ENCODE data around the gene CEP57. TPM values are rescaled to one million over a fixed set of nuclear protein-coding genes. Genes with fewer than 3 reads are reported as not detected.

The CEP57 gene
- total RNA-seq, 2 donors from 2014 or later = 40.6 to 46.7 TPM

DNA sequence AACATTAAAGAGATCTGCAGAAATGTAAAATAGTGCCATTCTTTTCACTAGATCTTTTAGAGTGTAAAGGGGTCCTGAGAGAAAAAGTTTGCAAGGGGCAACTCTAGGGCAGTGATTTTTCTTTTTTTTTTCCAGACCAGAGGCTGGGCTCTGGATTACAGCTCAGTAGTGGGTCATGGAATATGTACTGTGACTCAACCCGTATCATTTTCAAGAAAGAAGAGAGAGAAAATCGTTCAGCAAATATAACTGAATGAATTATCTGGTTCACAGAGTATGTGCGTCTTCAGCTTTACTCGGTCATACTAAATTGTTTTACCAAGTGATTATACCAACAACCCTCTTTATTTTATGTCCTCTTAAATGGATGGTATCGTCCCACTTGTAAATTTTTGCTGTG, 3.8 kb downstream of the CEP57 start:
- intact Hi-C loops (cut with DNase I) = no loop called here
- TF ChIP-seq, protein P1, sequence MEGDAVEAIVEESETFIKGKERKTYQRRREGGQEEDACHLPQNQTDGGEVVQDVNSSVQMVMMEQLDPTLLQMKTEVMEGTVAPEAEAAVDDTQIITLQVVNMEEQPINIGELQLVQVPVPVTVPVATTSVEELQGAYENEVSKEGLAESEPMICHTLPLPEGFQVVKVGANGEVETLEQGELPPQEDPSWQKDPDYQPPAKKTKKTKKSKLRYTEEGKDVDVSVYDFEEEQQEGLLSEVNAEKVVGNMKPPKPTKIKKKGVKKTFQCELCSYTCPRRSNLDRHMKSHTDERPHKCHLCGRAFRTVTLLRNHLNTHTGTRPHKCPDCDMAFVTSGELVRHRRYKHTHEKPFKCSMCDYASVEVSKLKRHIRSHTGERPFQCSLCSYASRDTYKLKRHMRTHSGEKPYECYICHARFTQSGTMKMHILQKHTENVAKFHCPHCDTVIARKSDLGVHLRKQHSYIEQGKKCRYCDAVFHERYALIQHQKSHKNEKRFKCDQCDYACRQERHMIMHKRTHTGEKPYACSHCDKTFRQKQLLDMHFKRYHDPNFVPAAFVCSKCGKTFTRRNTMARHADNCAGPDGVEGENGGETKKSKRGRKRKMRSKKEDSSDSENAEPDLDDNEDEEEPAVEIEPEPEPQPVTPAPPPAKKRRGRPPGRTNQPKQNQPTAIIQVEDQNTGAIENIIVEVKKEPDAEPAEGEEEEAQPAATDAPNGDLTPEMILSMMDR (IDR thresholded peaks at IDR 0.05) = no peak
- no peak for TF ChIP-seq POLR2A (IDR thresholded peaks at IDR 0.05)
- no peak for TF ChIP-seq POLR2AphosphoS5 (IDR thresholded peaks at IDR 0.05)
- DNase-seq (ENCODE audit: low spot score) = no peak
- Histone ChIP-seq H3K27me3 (replicated peaks; ENCODE audit: insufficient read depth) (no peaks in the 10 kb centered on the region), H3K4me1 (replicated peaks) (no peaks in the 10 kb centered on the region), H3K36me3 (no peaks in the 10 kb centered on the region), H3K4me3 (no peak overlapping the region), H3K9me3 (no peaks in the 10 kb centered on the region), H3K27ac (no peak overlapping the region)
- 85% methylated on average over 5 of the region's 5 CpGs for WGBS

DNA sequence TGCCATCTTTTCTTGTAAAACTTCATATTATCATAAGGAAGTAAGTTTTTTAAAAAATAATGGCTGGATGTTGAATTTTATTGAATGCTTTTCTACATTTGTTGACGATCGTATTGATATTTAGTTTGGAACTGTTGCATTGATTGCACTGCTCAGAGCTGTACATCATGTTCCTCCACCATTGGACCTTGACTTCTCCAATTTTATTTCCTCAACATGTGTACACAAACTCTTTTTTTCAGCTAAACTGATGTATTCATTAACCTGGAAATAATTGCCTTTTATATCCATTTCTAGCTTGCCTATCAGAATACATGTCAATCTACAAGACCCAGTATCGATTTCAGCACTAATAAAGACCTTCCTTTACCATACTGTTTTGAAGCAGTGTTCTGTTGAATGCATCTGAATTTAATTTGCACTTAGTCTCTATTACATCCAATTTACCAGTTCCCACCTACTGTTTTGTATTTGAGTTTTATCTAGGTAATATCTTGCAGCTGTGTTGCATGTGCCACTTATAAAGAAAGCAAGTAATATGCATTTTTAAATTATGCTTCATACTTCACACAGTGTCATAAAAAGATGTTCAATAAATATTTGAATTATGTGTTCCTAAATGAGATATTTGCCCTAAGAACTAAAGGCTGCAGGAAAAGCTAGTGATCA, 5.5 kb downstream of the CEP57 start:
- whole genome bisulfite sequencing = 78% methylated on average over 3 of the region's 3 CpGs
- Histone ChIP-seq H3K27ac (no peak overlapping the region), H3K36me3 (no peaks in the 10 kb centered on the region), H3K4me1 (replicated peaks) (no peaks in the 10 kb centered on the region), H3K9me3 (no peaks in the 10 kb centered on the region), H3K27me3 (replicated peaks; ENCODE audit: insufficient read depth) (no peaks in the 10 kb centered on the region), H3K4me3 (no peak overlapping the region)
- intact Hi-C loops (cut with DNase I) = no loop called here
- no peak for TF ChIP-seq POLR2A (IDR thresholded peaks at IDR 0.05)
- no peak for DNase-seq (ENCODE audit: low spot score)

DNA sequence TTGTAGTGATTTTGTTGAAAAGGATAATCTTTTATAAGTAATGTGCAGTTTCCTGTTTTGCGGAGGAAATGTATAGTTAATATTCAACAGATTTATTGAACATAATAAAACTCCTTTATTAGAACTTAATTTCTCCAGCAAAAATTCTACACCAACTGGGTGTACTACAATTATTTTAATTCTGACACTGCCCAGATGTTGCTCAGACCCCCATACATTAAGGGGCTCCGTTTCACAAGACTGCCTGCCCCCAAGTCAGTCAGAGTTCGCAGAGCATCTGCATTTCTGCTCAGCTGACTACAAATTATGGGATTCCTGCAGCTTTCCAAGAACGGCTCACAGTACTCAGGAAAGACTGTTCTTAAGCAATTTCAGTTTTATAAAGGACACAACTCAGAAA, 6.2 kb downstream of the CEP57 start:
- no peak overlapping the region for H3K27ac ChIP-seq
- H3K4me3 ChIP-seq = no peak overlapping the region
- H3K36me3 ChIP-seq = no peaks in the 10 kb centered on the region
- no peaks in the 10 kb centered on the region for H3K4me1 ChIP-seq (replicated peaks)
- H3K9me3 ChIP-seq = no peaks in the 10 kb centered on the region
- intact Hi-C loops (cut with DNase I) = no loop called here
- DNase-seq (ENCODE audit: low spot score) = no peak
- no peak for TF ChIP-seq POLR2A (IDR thresholded peaks at IDR 0.05)
- TF ChIP-seq, protein P1 (IDR thresholded peaks at IDR 0.05) = no peak
- no peak for TF ChIP-seq POLR2AphosphoS5 (IDR thresholded peaks at IDR 0.05)
- WGBS = 80% methylated on average over 4 of the region's 4 CpGs
- H3K27me3 ChIP-seq (replicated peaks; ENCODE audit: insufficient read depth) = no peaks in the 10 kb centered on the region

DNA sequence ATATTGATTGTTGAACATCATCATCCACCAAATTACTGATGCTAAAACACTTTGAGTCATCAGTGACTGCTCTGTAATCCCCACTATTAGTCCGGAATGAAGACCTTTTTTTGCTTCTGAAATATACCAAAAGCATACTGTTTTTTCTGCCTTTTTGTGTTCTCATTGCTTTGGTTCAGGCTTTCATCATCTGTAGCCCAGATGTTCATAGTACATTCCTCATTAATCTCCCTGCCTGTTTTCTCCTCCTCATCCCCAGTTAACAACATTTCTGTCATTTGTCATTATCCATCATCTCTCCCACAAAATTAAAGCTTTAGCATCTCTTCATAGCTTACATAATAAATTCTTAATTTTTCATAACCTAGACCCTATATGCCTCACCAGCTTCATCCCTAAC, 9.2 kb downstream of the CEP57 start:
- no peaks in the 10 kb centered on the region for H3K36me3 ChIP-seq
- WGBS = 92% methylated on average over 1 of the region's 1 CpG
- intact Hi-C loops (cut with DNase I) = no loop called here
- no peaks in the 10 kb centered on the region for H3K27me3 ChIP-seq (replicated peaks; ENCODE audit: insufficient read depth)
- DNase-seq (ENCODE audit: low spot score) = no peak
- no peak overlapping the region for H3K4me3 ChIP-seq
- no peak for TF ChIP-seq POLR2AphosphoS5 (IDR thresholded peaks at IDR 0.05)
- TF ChIP-seq, protein P1 (IDR thresholded peaks at IDR 0.05) = no peak
- TF ChIP-seq POLR2A (IDR thresholded peaks at IDR 0.05) = no peak
- no peaks in the 10 kb centered on the region for H3K4me1 ChIP-seq (replicated peaks)
- H3K9me3 ChIP-seq = no peaks in the 10 kb centered on the region
- H3K27ac ChIP-seq = no peak overlapping the region

DNA sequence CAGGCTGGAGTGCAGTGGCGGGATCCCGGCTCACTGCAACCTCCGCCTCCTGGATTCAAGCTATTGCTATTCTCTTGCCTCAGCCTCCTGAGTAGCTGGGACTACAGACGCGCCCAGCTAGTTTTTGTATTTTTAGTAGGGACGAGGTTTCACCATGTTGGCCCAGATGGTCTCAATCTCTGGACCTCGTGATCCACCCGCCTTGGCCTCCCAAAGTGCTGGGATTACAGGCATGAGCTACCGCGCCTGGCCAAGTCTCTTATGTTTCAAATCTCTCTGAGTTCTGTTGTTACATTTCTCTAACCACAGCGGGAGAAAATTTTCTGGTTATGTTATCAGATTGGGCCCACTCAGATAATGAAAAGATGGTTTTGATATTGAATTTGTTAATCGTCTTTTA, 10.1 kb downstream of the CEP57 start:
- H3K36me3 ChIP-seq = no peaks in the 10 kb centered on the region
- H3K27me3 ChIP-seq (replicated peaks; ENCODE audit: insufficient read depth) = no peaks in the 10 kb centered on the region
- H3K4me1 ChIP-seq (replicated peaks) = no peaks in the 10 kb centered on the region
- TF ChIP-seq POLR2AphosphoS5 (IDR thresholded peaks at IDR 0.05) = no peak
- no peak for TF ChIP-seq POLR2A (IDR thresholded peaks at IDR 0.05)
- TF ChIP-seq, protein P1 (IDR thresholded peaks at IDR 0.05) = no peak
- no peaks in the 10 kb centered on the region for H3K9me3 ChIP-seq
- no peak overlapping the region for H3K4me3 ChIP-seq
- intact Hi-C loops (cut with DNase I) = no loop called here
- H3K27ac ChIP-seq = no peak overlapping the region
- no peak for DNase-seq (ENCODE audit: low spot score)
- WGBS = 95% methylated on average over 12 of the region's 12 CpGs
